Measurements from ENCODE around the gene SLC12A8.

DNA sequence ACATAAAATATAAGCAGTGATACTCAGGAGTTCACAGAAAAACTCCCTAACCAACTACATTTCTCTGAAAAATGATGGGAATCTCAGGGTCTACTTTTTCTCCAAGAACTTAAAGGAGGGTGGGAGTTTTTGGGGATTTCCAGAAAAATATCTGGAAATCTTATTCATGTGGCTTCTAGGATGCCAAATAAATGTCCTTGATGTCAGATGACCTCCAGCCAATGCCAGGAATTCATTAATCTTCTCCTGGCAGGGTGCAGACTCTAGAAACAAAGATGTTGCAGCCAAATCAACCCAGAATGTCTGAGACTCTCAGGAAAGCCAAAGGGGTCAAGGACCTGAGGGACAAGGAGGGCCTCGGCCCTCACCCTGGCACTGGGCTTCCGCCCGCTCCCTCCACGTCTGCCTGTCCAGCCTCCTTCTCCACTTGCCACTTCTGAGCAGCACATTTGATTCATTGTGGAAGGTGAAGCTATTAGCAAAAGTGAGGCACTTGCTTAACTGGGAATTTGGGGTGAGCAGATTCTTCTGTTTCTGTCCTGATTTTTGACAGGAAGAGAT is 94.8 kb downstream of the SLC12A8 start:
- TF ChIP-seq, protein P1, sequence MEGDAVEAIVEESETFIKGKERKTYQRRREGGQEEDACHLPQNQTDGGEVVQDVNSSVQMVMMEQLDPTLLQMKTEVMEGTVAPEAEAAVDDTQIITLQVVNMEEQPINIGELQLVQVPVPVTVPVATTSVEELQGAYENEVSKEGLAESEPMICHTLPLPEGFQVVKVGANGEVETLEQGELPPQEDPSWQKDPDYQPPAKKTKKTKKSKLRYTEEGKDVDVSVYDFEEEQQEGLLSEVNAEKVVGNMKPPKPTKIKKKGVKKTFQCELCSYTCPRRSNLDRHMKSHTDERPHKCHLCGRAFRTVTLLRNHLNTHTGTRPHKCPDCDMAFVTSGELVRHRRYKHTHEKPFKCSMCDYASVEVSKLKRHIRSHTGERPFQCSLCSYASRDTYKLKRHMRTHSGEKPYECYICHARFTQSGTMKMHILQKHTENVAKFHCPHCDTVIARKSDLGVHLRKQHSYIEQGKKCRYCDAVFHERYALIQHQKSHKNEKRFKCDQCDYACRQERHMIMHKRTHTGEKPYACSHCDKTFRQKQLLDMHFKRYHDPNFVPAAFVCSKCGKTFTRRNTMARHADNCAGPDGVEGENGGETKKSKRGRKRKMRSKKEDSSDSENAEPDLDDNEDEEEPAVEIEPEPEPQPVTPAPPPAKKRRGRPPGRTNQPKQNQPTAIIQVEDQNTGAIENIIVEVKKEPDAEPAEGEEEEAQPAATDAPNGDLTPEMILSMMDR (IDR thresholded peaks at IDR 0.05) = no peak
- TF ChIP-seq POLR2A (IDR thresholded peaks at IDR 0.05) = no peak
